Measurements from ENCODE around the gene STX5. TPM values are rescaled to one million over a fixed set of nuclear protein-coding genes. Genes with fewer than 3 reads are reported as not detected.

The STX5 gene
- total and polyA plus RNA-seq, 11 donors: 8.6 to 36.1 (median 18.9) TPM

Small RNAs within 50 kb of the gene (microRNA-seq; reads per million reads assigned to microRNA genes)
- gene MIR6514 (0.77 to 4.3 (median 2.2) reads per million in 4 donors), gene MIR6748 (0 to 0.41 (median 0.10) reads per million in 4 donors)

Other genes with a start within 250 kb of the STX5 start
- gene TUT1, start 240.5 kb downstream of the STX5 start, total RNA-seq: 10 to 100 TPM in 7 of 9 donors, 1 to 10 TPM in 2; 6.3 to 16.3 (median 11.3) TPM
- 10 to 100 TPM in 1 of 2 donors, 1 to 10 TPM in 1; 8.5 to 12.2 TPM for gene TUT1, start 240.5 kb downstream of the STX5 start, polyA plus RNA-seq
- gene MTA2, start 230.2 kb downstream of the STX5 start, total RNA-seq: 10 to 100 TPM; 24.1 to 55.3 (median 33.7) TPM
- 10 to 100 TPM; 18.4 to 40.3 TPM for gene MTA2, start 230.2 kb downstream of the STX5 start, polyA plus RNA-seq
- gene EML3, start 219.3 kb downstream of the STX5 start, total RNA-seq: 10 to 100 TPM in 8 of 9 donors, 1 to 10 TPM in 1; 8.8 to 40.9 (median 16.2) TPM
- 10 to 100 TPM; 14.7 to 15.3 TPM for gene EML3, start 219.3 kb downstream of the STX5 start, polyA plus RNA-seq
- 1 to 10 TPM; 1.5 to 5.8 (median 2.1) TPM for gene ROM1, start 218.8 kb downstream of the STX5 start, total RNA-seq
- 1 to 10 TPM; 2.9 to 5.3 TPM for gene ROM1, start 218.8 kb downstream of the STX5 start, polyA plus RNA-seq
- gene B3GAT3, start 210.1 kb downstream of the STX5 start, total RNA-seq: 10 to 100 TPM in 7 of 9 donors, 1 to 10 TPM in 2; 9.2 to 20.5 (median 12.3) TPM
- gene B3GAT3, start 210.1 kb downstream of the STX5 start, polyA plus RNA-seq: 10 to 100 TPM; 19.1 to 38.1 TPM
- 100 to 1,000 TPM in 4 of 9 donors, 10 to 100 TPM in 5; 64.4 to 182 (median 99.1) TPM for gene GANAB, start 185.4 kb downstream of the STX5 start, total RNA-seq
- gene GANAB, start 185.4 kb downstream of the STX5 start, polyA plus RNA-seq: 100 to 1,000 TPM in 1 of 2 donors, 10 to 100 TPM in 1; 49.3 to 113 TPM
- gene INTS5, start 178.7 kb downstream of the STX5 start, total RNA-seq: 10 to 100 TPM in 7 of 9 donors, 1 to 10 TPM in 2; 9.1 to 23.2 (median 11.5) TPM
- 10 to 100 TPM in 1 of 2 donors, 1 to 10 TPM in 1; 3.3 to 15.5 TPM for gene INTS5, start 178.7 kb downstream of the STX5 start, polyA plus RNA-seq
- 10 to 100 TPM; 24.0 to 56.2 (median 28.5) TPM for gene C11orf98, start 166.8 kb downstream of the STX5 start, total RNA-seq
- gene C11orf98, start 166.8 kb downstream of the STX5 start, polyA plus RNA-seq: 100 to 1,000 TPM in 1 of 2 donors, 10 to 100 TPM in 1; 75.1 to 191 TPM
- 1 to 10 TPM in 7 of 9 donors, under 1 TPM in 2; 0.38 to 8.7 (median 4.2) TPM for gene CSKMT, start 166.7 kb downstream of the STX5 start, total RNA-seq
- gene CSKMT, start 166.7 kb downstream of the STX5 start, polyA plus RNA-seq: 1 to 10 TPM; 4.4 to 6.6 TPM
- gene UQCC3, start 160.4 kb downstream of the STX5 start, total RNA-seq: 1 to 10 TPM; 5.3 to 8.8 (median 5.9) TPM
- 10 to 100 TPM; 11.5 to 15.8 TPM for gene UQCC3, start 160.4 kb downstream of the STX5 start, polyA plus RNA-seq
- gene LBHD1, start 159.8 kb downstream of the STX5 start, total RNA-seq: 1 to 10 TPM; 1.8 to 6.3 (median 2.9) TPM
- gene LBHD1, start 159.8 kb downstream of the STX5 start, polyA plus RNA-seq: 1 to 10 TPM; 1.4 to 1.8 TPM
- gene UBXN1, start 153.0 kb downstream of the STX5 start, total RNA-seq: 100 to 1,000 TPM in 1 of 9 donors, 10 to 100 TPM in 8; 69.2 to 116 (median 83.1) TPM
- 100 to 1,000 TPM in 1 of 2 donors, 10 to 100 TPM in 1; 88.7 to 188 TPM for gene UBXN1, start 153.0 kb downstream of the STX5 start, polyA plus RNA-seq
- 1 to 10 TPM in 8 of 9 donors, under 1 TPM in 1; 0.63 to 8.6 (median 2.7) TPM for gene LRRN4CL, start 142.5 kb downstream of the STX5 start, total RNA-seq
- 1 to 10 TPM; 1.3 to 1.9 TPM for gene LRRN4CL, start 142.5 kb downstream of the STX5 start, polyA plus RNA-seq
- gene BSCL2, start 124.6 kb downstream of the STX5 start, total RNA-seq: 10 to 100 TPM; 13.3 to 30.1 (median 20.0) TPM
- gene BSCL2, start 124.6 kb downstream of the STX5 start, polyA plus RNA-seq: 10 to 100 TPM; 23.1 to 39.4 TPM
- gene GNG3, start 124.4 kb downstream of the STX5 start, total RNA-seq: under 1 TPM in 4 of 9 donors, not detected in 5; 0.27 to 0.55 (median 0.32) TPM
- under 1 TPM in 1 of 2 donors, not detected in 1; 0.14 TPM for gene GNG3, start 124.4 kb downstream of the STX5 start, polyA plus RNA-seq
- gene HNRNPUL2, start 104.6 kb downstream of the STX5 start, total RNA-seq: 10 to 100 TPM in 8 of 9 donors, 1 to 10 TPM in 1; 9.6 to 39.5 (median 32.6) TPM
- gene HNRNPUL2, start 104.6 kb downstream of the STX5 start, polyA plus RNA-seq: 10 to 100 TPM; 32.7 to 35.2 TPM
- 10 to 100 TPM in 7 of 9 donors, 1 to 10 TPM in 2; 7.4 to 23.5 (median 12.1) TPM for gene TTC9C, start 103.6 kb downstream of the STX5 start, total RNA-seq
- gene TTC9C, start 103.6 kb downstream of the STX5 start, polyA plus RNA-seq: 10 to 100 TPM; 13.9 to 20.0 TPM
- 10 to 100 TPM in 4 of 9 donors, 1 to 10 TPM in 5; 6.9 to 16.6 (median 9.9) TPM for gene ZBTB3, start 77.9 kb downstream of the STX5 start, total RNA-seq
- 1 to 10 TPM; 3.5 to 3.7 TPM for gene ZBTB3, start 77.9 kb downstream of the STX5 start, polyA plus RNA-seq
- 10 to 100 TPM; 32.6 to 61.2 (median 43.8) TPM for gene POLR2G, start 70.5 kb downstream of the STX5 start, total RNA-seq
- gene POLR2G, start 70.5 kb downstream of the STX5 start, polyA plus RNA-seq: 100 to 1,000 TPM in 1 of 2 donors, 10 to 100 TPM in 1; 43.6 to 106 TPM
- gene TAF6L, start 60.7 kb downstream of the STX5 start, total RNA-seq: 10 to 100 TPM in 3 of 9 donors, 1 to 10 TPM in 6; 7.1 to 19.5 (median 9.3) TPM
- 10 to 100 TPM; 12.7 to 12.9 TPM for gene TAF6L, start 60.7 kb downstream of the STX5 start, polyA plus RNA-seq
- 10 to 100 TPM; 14.7 to 46.0 (median 19.4) TPM for gene TMEM179B, start 44.6 kb downstream of the STX5 start, total RNA-seq
- 10 to 100 TPM; 23.8 to 47.3 TPM for gene TMEM179B, start 44.6 kb downstream of the STX5 start, polyA plus RNA-seq
- gene TMEM223, start 40.0 kb downstream of the STX5 start, total RNA-seq: 10 to 100 TPM; 19.0 to 52.3 (median 25.9) TPM
- 10 to 100 TPM; 26.3 to 55.6 TPM for gene TMEM223, start 40.0 kb downstream of the STX5 start, polyA plus RNA-seq
- gene NXF1, start 26.6 kb downstream of the STX5 start, total RNA-seq: 10 to 100 TPM; 28.5 to 51.7 (median 34.1) TPM
- 10 to 100 TPM; 40.7 to 63.4 TPM for gene NXF1, start 26.6 kb downstream of the STX5 start, polyA plus RNA-seq
- not detected for gene TEX54, start 790 bp upstream of the STX5 start, total RNA-seq
- not detected for gene TEX54, start 790 bp upstream of the STX5 start, polyA plus RNA-seq
- 10 to 100 TPM; 19.2 to 36.6 (median 24.8) TPM for gene WDR74, start 7.5 kb upstream of the STX5 start, total RNA-seq
- gene WDR74, start 7.5 kb upstream of the STX5 start, polyA plus RNA-seq: 10 to 100 TPM; 28.7 to 70.6 TPM
- gene SLC3A2, start 48.8 kb upstream of the STX5 start, total RNA-seq: 10 to 100 TPM; 26.6 to 76.0 (median 59.1) TPM
- gene SLC3A2, start 48.8 kb upstream of the STX5 start, polyA plus RNA-seq: 100 to 1,000 TPM in 1 of 2 donors, 10 to 100 TPM in 1; 27.1 to 103 TPM
- under 1 TPM in 2 of 9 donors, not detected in 7; 0.08 to 0.31 TPM for gene CHRM1, start 89.3 kb upstream of the STX5 start, total RNA-seq
- not detected for gene CHRM1, start 89.3 kb upstream of the STX5 start, polyA plus RNA-seq
- not detected for gene SLC22A6, start 152.9 kb upstream of the STX5 start, total RNA-seq
- not detected for gene SLC22A6, start 152.9 kb upstream of the STX5 start, polyA plus RNA-seq
- gene SLC22A8, start 183.8 kb upstream of the STX5 start, total RNA-seq: not detected
- gene SLC22A8, start 183.8 kb upstream of the STX5 start, polyA plus RNA-seq: not detected